Kidney (tissue), 14 donors: ENCODE results near the gene CUTA. TPM values are rescaled to one million over a fixed set of nuclear protein-coding genes. Genes with fewer than 3 reads are reported as not detected.

Experiments used
- DNase-seq, 5 donors: peaks; one replicate each; pipeline ENCODE4 v3.0.0-alpha.2; 2013 to 2020
- FAIRE-seq: peaks from 2 replicates; lab custom pipeline; 2012; peaks lifted over from hg19 to GRCh38; lab: Jason Lieb, UNC
- H3K27ac ChIP-seq, 2 donors: one replicate each; pipeline ENCODE4 v1.7.0; 2013; ENCODE audit warnings: low read depth in 2 of 2, low read length in 2 of 2, inconsistent platforms in 1 of 2
- H3K27me3 ChIP-seq: one replicate; pipeline ENCODE4 v1.7.1; 2013; ENCODE audit warnings: low read length, inconsistent platforms; ENCODE audit not compliant: control insufficient read depth, insufficient read depth
- H3K36me3 ChIP-seq, 3 donors: one replicate each; pipeline versions ENCODE4 v1.7.0 to v1.7.1; 2013; ENCODE audit warnings: low read length in 3 of 3, control low read depth in 1 of 3, inconsistent platforms in 1 of 3; ENCODE audit not compliant: insufficient read depth in 3 of 3, control insufficient read depth in 2 of 3
- H3K4me1 ChIP-seq, 3 donors: one replicate each; pipeline versions ENCODE4 v1.7.0 to v1.7.1; 2013; ENCODE audit warnings: low read length in 3 of 3, inconsistent platforms in 1 of 3, low read depth in 1 of 3; ENCODE audit not compliant: control insufficient read depth in 2 of 3, insufficient read depth in 2 of 3
- H3K4me3 ChIP-seq, 3 donors: one replicate each; pipeline versions ENCODE4 v1.7.0 to v1.8.1; 2013; ENCODE audit warnings: low read length in 3 of 3, control low read depth in 1 of 3, inconsistent platforms in 1 of 3
- H3K9ac ChIP-seq, 3 donors: one replicate each; pipeline versions ENCODE4 v1.7.0 to v1.7.1; 2013; ENCODE audit warnings: low read length in 3 of 3, control low read depth in 1 of 3, inconsistent platforms in 1 of 3
- H3K9me3 ChIP-seq, 3 donors: one replicate each; pipeline versions ENCODE4 v1.7.0 to v1.7.1; 2013; ENCODE audit warnings: low read length in 3 of 3, control low read depth in 1 of 3, inconsistent platforms in 1 of 3; ENCODE audit not compliant: control insufficient read depth in 2 of 3, insufficient read depth in 1 of 3
- intact Hi-C: fragments of 100-400 bp; cut with DNase I; formaldehyde crosslinking; loops from one replicate; pipeline ENCODE4 v1.11.1; 2022
- polyA plus RNA-seq: library from polyadenylated mRNA; stranded (reverse); fragments of 350-450 nt; fragmentation: Illumina TruSeq; extraction: RNeasy Lipid Tissue Mini Kit (QIAGEN cat#74804); gene quantifications from one replicate; pipeline ENCODE4 v1.2.3, GENCODE V29; 2014; ENCODE audit warnings: low read depth, low replicate concordance; ENCODE audit not compliant: insufficient read depth
- total RNA-seq: library from RNA; stranded (reverse); fragmentation: NEBNext Ultra II Directional; extraction: Animal tissue kit (Norgen Biotek cat#: 25700); gene quantifications from one replicate; pipeline ENCODE4 v1.2.1, GENCODE V29; 2021
- TF ChIP-seq, protein P1 (sequence below): IDR thresholded peaks from 3 replicates; pipeline ENCODE4 v1.5.1; 2012; ENCODE audit warnings: mild to moderate bottlenecking, moderate library complexity, borderline replicate concordance; ENCODE audit not compliant: insufficient read depth; ENCODE audit errors: extremely low read depth
- donor health status: control.
- donor health status: control.
- donor health status: control.
- donor health status: control.
- donor health status: control.
- donor health status: DM: yes; HTN: yes; CAD: no.
- donor health status: Normal renal cell carcinoma (clear cell type).

CUTA gene
- total and polyA plus RNA-seq, 2 donors from 2014 or later: 163 to 433 TPM

DNA sequence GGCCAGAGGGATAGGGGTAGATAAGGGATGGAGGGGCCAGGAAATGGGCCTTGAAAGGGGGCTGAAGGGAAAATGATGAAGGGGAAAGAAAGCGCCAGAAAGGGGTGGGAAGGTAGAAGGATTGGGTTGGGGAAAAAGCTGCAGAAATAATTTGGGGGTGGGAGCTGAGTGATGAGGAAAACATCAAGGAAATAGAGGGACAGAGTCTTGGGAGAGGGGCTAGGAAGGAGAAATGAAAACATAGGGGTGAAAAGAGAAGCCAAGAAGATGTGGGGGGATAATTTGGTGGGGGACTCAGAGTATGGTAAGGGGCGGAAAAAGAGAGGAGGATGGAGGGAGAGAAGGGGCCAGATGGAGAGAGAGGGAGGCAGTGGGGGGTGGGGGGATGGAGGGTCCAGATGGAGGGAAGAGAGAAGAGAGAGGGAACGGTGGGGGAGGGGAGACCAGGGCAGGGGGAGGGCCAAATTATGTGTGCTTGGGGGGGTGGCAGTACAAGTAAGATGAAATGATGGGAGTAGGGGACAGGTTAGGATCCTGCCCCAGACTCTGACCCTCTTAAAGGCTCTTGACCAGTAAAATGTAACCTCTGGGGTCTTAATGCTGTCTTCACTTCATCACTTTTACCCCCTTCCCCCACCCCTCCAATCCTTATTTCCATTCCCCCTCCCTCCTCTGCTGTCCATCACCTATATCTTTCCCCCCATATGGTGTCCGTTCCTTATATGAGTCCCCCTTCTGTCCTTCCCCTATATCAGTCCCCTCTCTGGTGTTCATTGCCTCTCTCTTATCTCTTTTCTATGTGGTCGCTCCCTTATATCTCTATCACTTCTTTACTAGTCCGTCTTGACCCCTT, 2.8 kb upstream of the CUTA start:
- Histone ChIP-seq H3K9me3 (no peaks in the 10 kb centered on the region), H3K9ac (no peak overlapping the region), H3K4me3 (peak overlapping the region in 1 of 3 donors; percentile 46), H3K27ac (no peak overlapping the region), H3K36me3 (peaks cover 0 to 1% (median 0%) of the 10 kb centered on the region in 3 donors), H3K27me3 (no peaks in the 10 kb centered on the region), H3K4me1 (peaks cover 0 to 25% (median 5%) of the 10 kb centered on the region in 3 donors)
- TF ChIP-seq, protein P1, sequence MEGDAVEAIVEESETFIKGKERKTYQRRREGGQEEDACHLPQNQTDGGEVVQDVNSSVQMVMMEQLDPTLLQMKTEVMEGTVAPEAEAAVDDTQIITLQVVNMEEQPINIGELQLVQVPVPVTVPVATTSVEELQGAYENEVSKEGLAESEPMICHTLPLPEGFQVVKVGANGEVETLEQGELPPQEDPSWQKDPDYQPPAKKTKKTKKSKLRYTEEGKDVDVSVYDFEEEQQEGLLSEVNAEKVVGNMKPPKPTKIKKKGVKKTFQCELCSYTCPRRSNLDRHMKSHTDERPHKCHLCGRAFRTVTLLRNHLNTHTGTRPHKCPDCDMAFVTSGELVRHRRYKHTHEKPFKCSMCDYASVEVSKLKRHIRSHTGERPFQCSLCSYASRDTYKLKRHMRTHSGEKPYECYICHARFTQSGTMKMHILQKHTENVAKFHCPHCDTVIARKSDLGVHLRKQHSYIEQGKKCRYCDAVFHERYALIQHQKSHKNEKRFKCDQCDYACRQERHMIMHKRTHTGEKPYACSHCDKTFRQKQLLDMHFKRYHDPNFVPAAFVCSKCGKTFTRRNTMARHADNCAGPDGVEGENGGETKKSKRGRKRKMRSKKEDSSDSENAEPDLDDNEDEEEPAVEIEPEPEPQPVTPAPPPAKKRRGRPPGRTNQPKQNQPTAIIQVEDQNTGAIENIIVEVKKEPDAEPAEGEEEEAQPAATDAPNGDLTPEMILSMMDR: no peak
- no peak for DNase-seq
- FAIRE-seq: no peak
- intact Hi-C loops: no loop called here

DNA sequence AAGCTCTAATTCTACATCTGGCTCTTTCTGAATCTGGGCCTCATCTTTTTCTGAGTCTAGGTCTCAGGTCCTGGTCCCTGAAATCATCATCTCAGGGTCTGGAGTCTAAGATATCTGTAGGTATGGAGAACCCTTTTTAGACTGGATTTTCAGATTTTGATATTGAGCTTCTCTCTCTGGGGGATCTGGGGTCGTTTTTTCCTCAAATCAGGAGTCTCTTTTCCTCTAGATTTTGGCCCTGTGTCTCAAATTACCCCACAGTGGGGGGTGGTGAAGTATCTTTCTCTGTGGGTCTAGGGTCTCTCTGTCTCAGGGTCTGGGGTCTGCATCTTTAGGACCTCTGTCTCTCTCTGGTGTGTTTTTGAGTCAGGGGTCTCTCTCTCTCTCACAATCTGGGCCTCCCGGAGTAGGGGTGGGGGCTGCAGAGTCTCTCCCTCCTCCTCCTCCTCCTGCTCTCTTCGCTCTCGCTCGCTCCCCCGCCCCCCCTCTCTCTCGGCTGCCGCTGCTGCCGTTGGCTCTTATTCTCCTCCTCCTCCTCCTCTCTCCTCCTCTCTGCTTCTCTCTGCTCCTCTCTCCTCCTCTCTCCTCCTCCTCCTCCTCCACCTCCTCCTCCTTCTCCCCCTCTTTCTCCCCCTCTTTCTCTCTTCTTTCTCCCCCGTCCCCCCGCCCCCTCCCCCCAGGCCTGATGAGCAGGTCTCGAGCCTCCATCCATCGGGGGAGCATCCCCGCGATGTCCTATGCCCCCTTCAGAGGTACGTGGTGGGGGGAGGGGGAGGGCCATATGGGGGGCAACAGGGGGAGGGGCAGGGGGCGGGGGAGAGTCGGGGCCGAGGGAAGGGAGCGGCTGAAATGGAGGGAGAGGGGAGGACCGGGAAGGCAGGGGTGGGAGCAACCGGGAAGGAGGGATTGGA, 1.9 kb upstream of the CUTA start, which contains the start of gene SYNGAP1:
Gene SYNGAP1 (plus strand): TSS at position 486 of the 911 bp plus-strand sequence. CDS start 200 bp downstream, at position 686.
- H3K9me3 ChIP-seq: no peaks in the 10 kb centered on the region
- H3K27me3 ChIP-seq: no peaks in the 10 kb centered on the region
- H3K4me1 ChIP-seq: peaks cover 0 to 25% (median 5%) of the 10 kb centered on the region in 3 donors
- H3K9ac ChIP-seq: peak within 1 kb of the TSS in 1 of 3 donors; percentile 85
- H3K4me3 ChIP-seq: peak within 1 kb of the TSS in 2 of 3 donors; percentile 27 to 46
- FAIRE-seq (no peak), DNase-seq (peak; percentile 75 to 90 (median 88))
- intact Hi-C loops: no loop called here
- peaks cover 0 to 7% (median 7%) of the 10 kb centered on the region in 3 donors for H3K36me3 ChIP-seq
- peak within 1 kb of the TSS; percentile 90 to 98 for H3K27ac ChIP-seq
- TF ChIP-seq, protein P1: no peak

DNA sequence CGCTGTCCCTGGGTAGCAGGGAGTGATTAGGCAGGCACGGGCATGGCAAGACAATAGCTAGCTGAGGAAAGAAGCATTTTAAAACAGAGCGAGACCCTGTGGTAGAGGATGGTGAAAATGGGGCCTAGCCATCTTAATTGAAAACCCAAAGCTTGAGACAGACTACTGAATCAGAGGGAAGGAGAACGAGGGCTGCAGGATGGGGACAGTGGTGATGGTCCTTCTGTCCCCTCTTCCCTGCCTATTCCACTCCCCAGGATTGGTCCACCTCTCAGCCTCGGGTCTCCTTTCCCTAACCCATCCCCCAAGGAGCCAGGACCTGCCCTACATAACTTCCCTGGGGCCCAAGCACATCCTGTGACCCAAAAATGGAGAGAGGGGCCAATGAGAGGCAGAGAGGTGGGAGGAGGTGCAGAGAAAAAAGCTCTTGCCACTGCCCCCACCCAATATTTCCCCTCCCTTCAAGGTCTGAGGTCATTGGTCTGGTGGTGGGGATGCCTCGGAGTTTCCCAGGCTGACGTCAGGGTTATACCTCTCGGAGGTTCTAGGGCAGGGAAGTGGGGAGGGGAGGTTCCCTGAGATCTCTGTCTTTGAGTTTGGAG, 884 bp upstream of the CUTA start:
- Histone ChIP-seq H3K36me3 (peaks cover 0 to 13% (median 11%) of the 10 kb centered on the region in 3 donors), H3K27ac (peak overlapping the region; percentile 90 to 98), H3K9me3 (no peaks in the 10 kb centered on the region), H3K27me3 (no peaks in the 10 kb centered on the region), H3K4me3 (peak overlapping the region; percentile 58 to 75 (median 73)), H3K4me1 (peaks cover 0 to 21% (median 5%) of the 10 kb centered on the region in 3 donors), H3K9ac (peak overlapping the region; percentile 14 to 85 (median 52))
- DNase-seq: peak in 2 of 5 donors; percentile 42 to 73
- no peak for FAIRE-seq
- intact Hi-C loops: no loop called here
- TF ChIP-seq, protein P1: no peak
